OCI-LY3 (cell line): ENCODE results near the gene HSD11B1.
A peak's percentile ranks its signal among the peaks of the same experiment; 100 is the strongest.

Experiments
- H2AFZ ChIP-seq: fragments of 200-600, 300-600 bp; shearing (Covaris generic); 2 replicates; pipeline ENCODE4 v1.6.0; 2014; ENCODE audit warnings: antibody characterized with exemption, low read depth, low read length
- H3K27ac ChIP-seq: fragments of 200-600, 300-600 bp; sonication (generic); 2 replicates; pipeline ENCODE4 v1.5.1; 2014; ENCODE audit warnings: mild to moderate bottlenecking, low read length, moderate library complexity, mixed read lengths
- H3K27me3 ChIP-seq: fragments of 200-600, 300-600 bp; sonication (generic); 2 replicates; pipeline ENCODE4 v1.6.1; 2014; ENCODE audit warnings: low read depth, low read length, mixed read lengths
- H3K36me3 ChIP-seq: fragments of 200-600, 300-600 bp; sonication (generic); replicated peaks from 2 replicates; pipeline ENCODE3; 2014; ENCODE audit warnings: low read depth, low read length, mixed read lengths
- H3K4me1 ChIP-seq: fragments of 300-600, 200-600 bp; sonication (generic); 2 replicates; pipeline ENCODE4 v1.6.1; 2014; ENCODE audit warnings: low read length, mixed read lengths
- H3K4me2 ChIP-seq: fragments of 200-600, 300-600 bp; sonication (generic); 2 replicates; pipeline ENCODE4 v1.6.1; 2014; ENCODE audit warnings: low read length, mixed read lengths
- H3K4me3 ChIP-seq: fragments of 300-600, 200-600 bp; sonication (generic); 2 replicates; pipeline ENCODE4 v1.5.1; 2014; ENCODE audit warnings: antibody characterized with exemption, mild to moderate bottlenecking, low read length, moderate library complexity
- H3K79me2 ChIP-seq: fragments of 300-600, 200-600 bp; shearing (Covaris generic); 2 replicates; pipeline ENCODE4 v1.6.1; 2014; ENCODE audit warnings: mild to moderate bottlenecking, low read length, mixed read lengths
- H3K9ac ChIP-seq: fragments of 300-600, 200-600 bp; shearing (Covaris generic); 2 replicates; pipeline ENCODE4 v1.6.0; 2014; ENCODE audit warnings: mild to moderate bottlenecking, low read length, moderate library complexity
- H3K9me3 ChIP-seq: fragments of 200-600, 300-600 bp; shearing (Covaris generic); 2 replicates; pipeline ENCODE4 v1.6.1; 2014; ENCODE audit warnings: low read length, mixed read lengths; ENCODE audit not compliant: insufficient read depth
- H4K20me1 ChIP-seq: fragments of 200-600, 300-600 bp; sonication (generic); 2 replicates; pipeline ENCODE4 v1.6.1; 2016; ENCODE audit warnings: low read length, mixed read lengths; ENCODE audit not compliant: insufficient read depth
- CTCF ChIP-seq: fragments of 200-600, 300-600 bp; sonication (generic); IDR thresholded peaks from 2 replicates; pipeline ENCODE4 v1.5.1; 2014; ENCODE audit warnings: antibody characterized with exemption, low read length, low read depth
- EZH2phosphoT487 ChIP-seq: fragments of 200-600 bp; shearing (Covaris generic); IDR thresholded peaks from 2 replicates; pipeline ENCODE4 v1.6.1; 2018; ENCODE audit warnings: antibody characterized with exemption, mixed run types, low read depth

The HSD11B1 gene

GRCh38 chr1:209728466-209728865 is 23.8 kb downstream of the HSD11B1 start:
- no peak for TF ChIP-seq EZH2phosphoT487
- no peak for TF ChIP-seq CTCF
- Histone ChIP-seq H3K9me3 (no peaks in the 10 kb centered on the region), H3K27ac (no peak overlapping the region), H3K4me1 (peaks cover 19% of the 10 kb centered on the region), H4K20me1 (no peaks in the 10 kb centered on the region), H2AFZ (no peak overlapping the region), H3K27me3 (peaks cover 4% of the 10 kb centered on the region; the same call in 1 of the 2 replicates), H3K79me2 (no peaks in the 10 kb centered on the region), H3K36me3 (no peaks in the 10 kb centered on the region), H3K4me2 (no peak overlapping the region), H3K9ac (no peak overlapping the region), H3K4me3 (no peak overlapping the region)

- no peaks in the 10 kb centered on the region for H4K20me1 ChIP-seq
- peaks cover 4% of the 10 kb centered on the region; the same call in 1 of the 2 replicates for H3K27me3 ChIP-seq
- H3K36me3 ChIP-seq: no peaks in the 10 kb centered on the region
Observed at GRCh38 chr1:209729436-209729835, 24.8 kb downstream of the HSD11B1 start.

GRCh38 chr1:209732725-209733124 is 28.1 kb downstream of the HSD11B1 start:
- H3K36me3 ChIP-seq: no peaks in the 10 kb centered on the region
- H3K9ac ChIP-seq: no peak overlapping the region
- H3K4me2 ChIP-seq: no peak overlapping the region
- peaks cover 4% of the 10 kb centered on the region; the same call in 1 of the 2 replicates for H3K27me3 ChIP-seq
- H3K27ac ChIP-seq: no peak overlapping the region
- TF ChIP-seq CTCF (no peak), EZH2phosphoT487 (no peak)
- no peaks in the 10 kb centered on the region for H3K79me2 ChIP-seq
- no peaks in the 10 kb centered on the region for H3K9me3 ChIP-seq
- no peak overlapping the region for H3K4me3 ChIP-seq
- no peak overlapping the region for H2AFZ ChIP-seq
- peaks cover 29% of the 10 kb centered on the region for H3K4me1 ChIP-seq
- H4K20me1 ChIP-seq: no peaks in the 10 kb centered on the region

More at GRCh38 chr1:209729436-209729835, 24.8 kb downstream of the HSD11B1 start:
- no peaks in the 10 kb centered on the region for H3K9me3 ChIP-seq
- no peak overlapping the region for H3K4me2 ChIP-seq
- H3K27ac ChIP-seq: no peak overlapping the region
- H3K4me3 ChIP-seq: no peak overlapping the region
- H3K79me2 ChIP-seq: no peaks in the 10 kb centered on the region
- no peak overlapping the region for H3K9ac ChIP-seq
- no peak overlapping the region for H2AFZ ChIP-seq
- TF ChIP-seq EZH2phosphoT487 (no peak), CTCF (no peak)
- H3K4me1 ChIP-seq: peaks cover 29% of the 10 kb centered on the region

- Histone ChIP-seq H3K4me2 (peak overlapping the region; percentile 35), H3K9me3 (no peaks in the 10 kb centered on the region), H3K4me1 (peaks cover 29% of the 10 kb centered on the region), H4K20me1 (no peaks in the 10 kb centered on the region), H3K36me3 (no peaks in the 10 kb centered on the region), H3K27me3 (peaks cover 4% of the 10 kb centered on the region; the same call in 1 of the 2 replicates), H2AFZ (no peak overlapping the region), H3K27ac (no peak overlapping the region), H3K9ac (no peak overlapping the region), H3K4me3 (no peak overlapping the region), H3K79me2 (no peaks in the 10 kb centered on the region)
- TF ChIP-seq EZH2phosphoT487 (no peak), CTCF (no peak)
Observed at GRCh38 chr1:209733409-209734192, 29.0 kb downstream of the HSD11B1 start.
